ENCODE data around the gene VEPH1. TPM values are rescaled to one million over a fixed set of nuclear protein-coding genes. Genes with fewer than 3 reads are reported as not detected.
A peak's percentile ranks its signal among the peaks of the same experiment; 100 is the strongest.

Gene VEPH1
- total and polyA plus RNA-seq, 2 experiments from 2014 or later, result 36.8 to 44.0 TPM

GRCh38 chr3:157305392-157305791 lies 197.8 kb downstream of the VEPH1 start:
- H3K9ac ChIP-seq, result no peak overlapping the region
- 84 to 89% methylated on average over 4 of the region's 4 CpGs for WGBS, 2 experiments (ENCODE audit: low coverage in 1 of 2, low lambda C conversion rate in 2 of 2, missing lambda C conversion rate in 2 of 2)
- no peak overlapping the region for H2AFZ ChIP-seq
- H3K4me1 ChIP-seq (ENCODE audit: insufficient read depth), result peaks cover 2% of the 10 kb centered on the region; the same call in 1 of the 2 replicates
- no peaks in the 10 kb centered on the region; the same call in 1 of the 2 replicates for H3K36me3 ChIP-seq (ENCODE audit: low read depth)
- no peak for DNase-seq
- H3K9me3 ChIP-seq (ENCODE audit: low read depth), result no peaks in the 10 kb centered on the region
- peaks cover 3% of the 10 kb centered on the region; the same call in 1 of the 2 replicates for H3F3A ChIP-seq (ENCODE audit: insufficient read depth)
- no peaks in the 10 kb centered on the region for H3K79me2 ChIP-seq (ENCODE audit: insufficient read depth)
- H4K20me1 ChIP-seq (ENCODE audit: insufficient read depth), result no peaks in the 10 kb centered on the region
- no peak overlapping the region for H3K4me3 ChIP-seq
- no peak overlapping the region for H3K27ac ChIP-seq
- TF ChIP-seq EZH2 (IDR thresholded peaks at IDR 0.05; ENCODE audit: insufficient read depth, poor library complexity, severe bottlenecking) (no peak), EZH2phosphoT487 (IDR thresholded peaks at IDR 0.05; ENCODE audit: insufficient read depth, low read depth) (no peak)
- in situ Hi-C loops (cut with MboI), result no loop called here
- H3K27me3 ChIP-seq (replicated peaks; ENCODE audit: insufficient read depth), result no peaks in the 10 kb centered on the region
- H3K4me2 ChIP-seq (ENCODE audit: unreplicated experiment), result no peak overlapping the region
- H3K9me2 ChIP-seq (ENCODE audit: insufficient read depth), result no peaks in the 10 kb centered on the region

GRCh38 chr3:157301755-157302154 lies 201.5 kb downstream of the VEPH1 start:
- Histone ChIP-seq H4K20me1 (ENCODE audit: insufficient read depth) (no peaks in the 10 kb centered on the region), H3K27ac (no peak overlapping the region), H2AFZ (no peak overlapping the region; the same call in 1 of the 2 replicates), H3K9me2 (ENCODE audit: insufficient read depth) (no peaks in the 10 kb centered on the region), H3K9ac (no peak overlapping the region), H3F3A (ENCODE audit: insufficient read depth) (peaks cover 5% of the 10 kb centered on the region; the same call in 1 of the 2 replicates), H3K4me1 (ENCODE audit: insufficient read depth) (peaks cover 10% of the 10 kb centered on the region; the same call in 1 of the 2 replicates), H3K4me2 (ENCODE audit: unreplicated experiment) (no peak overlapping the region), H3K9me3 (ENCODE audit: low read depth) (no peaks in the 10 kb centered on the region), H3K79me2 (ENCODE audit: insufficient read depth) (no peaks in the 10 kb centered on the region), H3K4me3 (no peak overlapping the region), H3K36me3 (ENCODE audit: low read depth) (no peaks in the 10 kb centered on the region; the same call in 1 of the 2 replicates), H3K27me3 (replicated peaks; ENCODE audit: insufficient read depth) (no peaks in the 10 kb centered on the region)
- in situ Hi-C loops (cut with MboI), result no loop called here
- DNase-seq, result no peak
- 96 to 98% methylated on average over 2 of the region's 2 CpGs for WGBS, 2 experiments (ENCODE audit: low coverage in 1 of 2, low lambda C conversion rate in 2 of 2, missing lambda C conversion rate in 2 of 2)
- TF ChIP-seq EZH2phosphoT487 (IDR thresholded peaks at IDR 0.05; ENCODE audit: insufficient read depth, low read depth) (no peak), EZH2 (IDR thresholded peaks at IDR 0.05; ENCODE audit: insufficient read depth, poor library complexity, severe bottlenecking) (no peak)

GRCh38 chr3:157300981-157301663 lies 202.1 kb downstream of the VEPH1 start:
- Histone ChIP-seq H3K4me2 (ENCODE audit: unreplicated experiment) (no peak overlapping the region), H2AFZ (no peak overlapping the region; the same call in 1 of the 2 replicates), H3K9ac (no peak overlapping the region), H3K36me3 (ENCODE audit: low read depth) (no peaks in the 10 kb centered on the region; the same call in 1 of the 2 replicates), H4K20me1 (ENCODE audit: insufficient read depth) (no peaks in the 10 kb centered on the region), H3K4me1 (ENCODE audit: insufficient read depth) (peaks cover 15% of the 10 kb centered on the region), H3K9me2 (ENCODE audit: insufficient read depth) (no peaks in the 10 kb centered on the region), H3K9me3 (ENCODE audit: low read depth) (no peaks in the 10 kb centered on the region), H3K4me3 (no peak overlapping the region), H3K27ac (no peak overlapping the region), H3F3A (ENCODE audit: insufficient read depth) (peaks cover 10% of the 10 kb centered on the region; the same call in 1 of the 2 replicates), H3K27me3 (replicated peaks; ENCODE audit: insufficient read depth) (no peaks in the 10 kb centered on the region), H3K79me2 (ENCODE audit: insufficient read depth) (no peaks in the 10 kb centered on the region)
- WGBS, 2 experiments (ENCODE audit: low coverage in 1 of 2, low lambda C conversion rate in 2 of 2, missing lambda C conversion rate in 2 of 2), result 93 to 96% methylated on average over 9 of the region's 9 CpGs
- TF ChIP-seq EZH2 (IDR thresholded peaks at IDR 0.05; ENCODE audit: insufficient read depth, poor library complexity, severe bottlenecking), result no peak
- TF ChIP-seq EZH2phosphoT487 (IDR thresholded peaks at IDR 0.05; ENCODE audit: insufficient read depth, low read depth), result no peak
- no peak for DNase-seq
- in situ Hi-C loops (cut with MboI), result no loop called here

GRCh38 chr3:157300094-157300493 lies 203.1 kb downstream of the VEPH1 start:
- Histone ChIP-seq H3K36me3 (ENCODE audit: low read depth) (no peaks in the 10 kb centered on the region), H2AFZ (no peak overlapping the region), H3F3A (ENCODE audit: insufficient read depth) (peaks cover 12% of the 10 kb centered on the region; the same call in 1 of the 2 replicates), H3K9me2 (ENCODE audit: insufficient read depth) (no peaks in the 10 kb centered on the region), H3K9me3 (ENCODE audit: low read depth) (no peaks in the 10 kb centered on the region), H3K4me3 (no peak overlapping the region), H3K27ac (no peak overlapping the region), H3K9ac (no peak overlapping the region), H4K20me1 (ENCODE audit: insufficient read depth) (no peaks in the 10 kb centered on the region), H3K79me2 (ENCODE audit: insufficient read depth) (no peaks in the 10 kb centered on the region), H3K4me2 (ENCODE audit: unreplicated experiment) (no peak overlapping the region), H3K4me1 (ENCODE audit: insufficient read depth) (peaks cover 17% of the 10 kb centered on the region), H3K27me3 (replicated peaks; ENCODE audit: insufficient read depth) (no peaks in the 10 kb centered on the region)
- WGBS, 2 experiments (ENCODE audit: low coverage in 1 of 2, low lambda C conversion rate in 2 of 2, missing lambda C conversion rate in 2 of 2), result 30 to 31% methylated on average over 2 of the region's 2 CpGs
- peak; percentile 21 for DNase-seq
- TF ChIP-seq EZH2 (IDR thresholded peaks at IDR 0.05; ENCODE audit: insufficient read depth, poor library complexity, severe bottlenecking) (no peak), EZH2phosphoT487 (IDR thresholded peaks at IDR 0.05; ENCODE audit: insufficient read depth, low read depth) (no peak)
- in situ Hi-C loops (cut with MboI), result no loop called here

Data from GM23248 (cell line).